NCI-H460 (cell line): ENCODE measurements around the gene FDX1. TPM values are rescaled to one million over a fixed set of nuclear protein-coding genes. Genes with fewer than 3 reads are reported as not detected.
A peak's percentile ranks its signal among the peaks of the same experiment; 100 is the strongest.
"Not testable (repeated sequence)": the region's sequence is repeated elsewhere in the genome, so short reads cannot be mapped to it uniquely, and the experiment has no call there.

ENCODE experiments used
- DNase-seq: peaks from one replicate; pipeline ENCODE4 v3.0.0-alpha.2; 2016; ENCODE audit warnings: low read depth; ENCODE audit errors: extremely low read depth
- polyA plus RNA-seq: library from polyadenylated mRNA; depleted of rRNA; stranded (reverse); fragments of >200 nt; gene quantifications from 2 replicates; pipeline ENCODE4 v1.2.3, GENCODE V29; 2014; cell fraction: nucleus; rRNA removed
- total RNA-seq: library from RNA; depleted of rRNA; stranded (reverse); fragments of >200 nt; shearing (Covaris generic); gene quantifications from 2 replicates; pipeline ENCODE4 v1.2.3, GENCODE V29; 2014; rRNA removed

FDX1 gene
- 9.0 and 9.7 TPM in 2 replicates for total RNA-seq
- 19.3 and 19.8 TPM in 2 replicates for polyA plus RNA-seq

- DNase-seq: peak; percentile 46
These were observed at the start of gene FDX1 for GRCh38 chr11:110429731-110430266. FDX1 (plus strand) TSS chr11:110429948; CDS start chr11:110430121, 173 bp downstream.

DNA sequence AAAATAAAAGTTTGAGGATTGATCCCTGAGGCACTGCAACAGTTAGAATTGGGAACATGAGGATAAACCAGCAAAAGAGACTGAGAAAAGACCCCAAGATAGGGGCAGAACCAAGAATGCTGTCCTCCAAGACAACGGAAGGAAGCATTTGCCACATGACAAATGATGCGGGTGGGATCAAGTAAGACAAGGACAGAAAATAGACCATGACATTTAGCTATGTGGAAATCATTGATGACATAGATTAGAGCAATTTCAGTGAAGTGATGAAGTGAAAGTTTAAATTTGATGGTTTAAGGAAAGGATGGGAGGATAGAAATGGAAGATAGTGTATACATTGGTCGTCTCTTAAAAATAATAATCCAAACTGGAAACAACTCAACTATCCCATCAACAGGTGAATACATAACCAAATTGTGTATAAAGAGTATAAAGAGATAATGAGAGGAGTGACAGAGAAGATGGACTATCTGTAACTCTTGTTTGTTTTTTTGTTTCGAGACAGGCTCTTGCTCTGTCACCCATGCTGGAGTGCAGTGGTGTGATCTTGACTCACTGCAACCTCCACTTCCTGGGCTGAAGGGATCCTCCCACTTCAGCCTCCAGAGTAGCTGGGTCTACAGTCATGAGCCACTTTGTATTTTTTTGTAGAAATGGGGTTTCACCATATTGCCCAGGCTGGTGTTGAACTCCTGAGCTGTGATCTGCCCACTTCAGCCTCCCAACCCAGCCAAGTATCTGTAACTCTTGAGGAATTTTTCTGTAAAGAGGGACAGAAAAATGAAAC is 48.7 kb upstream of the FDX1 start:
- DNase-seq: no peak

GRCh38 chr11:110388231-110388630 is 41.5 kb upstream of the FDX1 start:
- not testable (repeated sequence) for DNase-seq

DNA sequence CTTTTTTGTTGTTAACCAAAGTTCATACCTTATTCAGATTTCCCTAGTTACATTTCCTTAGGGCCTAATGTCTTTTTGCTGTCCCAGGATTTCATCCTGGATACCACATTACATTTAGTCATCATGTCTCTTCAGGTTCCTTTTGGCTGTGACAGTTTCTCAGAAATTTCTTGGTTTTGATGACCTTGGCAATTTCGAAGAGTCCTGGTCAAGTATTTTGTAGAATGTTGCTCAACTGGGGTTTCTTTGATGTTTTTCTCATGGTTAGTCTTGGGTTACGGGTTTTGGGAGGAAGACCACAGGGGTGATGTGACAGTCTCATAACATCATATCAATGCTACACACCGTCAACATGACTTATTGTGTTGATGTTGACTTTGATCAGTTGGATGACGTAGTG is 39.8 kb upstream of the FDX1 start:
- DNase-seq: no peak

- no peak for DNase-seq
These were observed 37.7 kb upstream of the FDX1 start for GRCh38 chr11:110392056-110392455.

DNA sequence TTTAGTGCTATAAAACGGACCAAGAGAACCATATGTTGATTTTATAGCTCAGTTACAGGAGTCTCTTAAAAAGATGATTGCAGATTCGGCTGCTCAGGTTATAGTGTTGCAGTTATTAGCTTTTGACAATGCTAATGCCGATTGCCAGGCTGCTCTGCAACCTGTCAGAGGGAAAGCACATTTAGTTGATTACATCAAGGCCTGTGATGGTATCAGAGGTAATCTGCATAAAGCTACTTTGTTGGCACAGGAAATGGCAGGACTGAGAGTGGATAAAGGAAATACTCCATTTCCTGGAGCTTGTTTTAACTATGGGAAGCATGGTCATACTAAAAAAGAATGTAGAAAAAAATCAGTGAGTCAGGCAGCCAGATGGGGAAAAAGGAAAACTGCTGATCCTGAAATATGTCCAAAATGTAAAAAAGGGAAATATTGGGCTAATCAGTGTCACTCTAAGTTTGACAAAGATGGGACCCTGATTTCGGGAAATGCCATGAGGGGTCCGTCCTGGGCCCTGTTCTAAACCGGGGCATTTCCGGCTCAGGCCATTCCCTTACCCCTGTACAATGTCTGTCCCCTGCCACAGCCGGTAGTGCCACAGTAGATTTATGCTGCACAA is 32.0 kb upstream of the FDX1 start:
- DNase-seq: not testable (repeated sequence)

GRCh38 chr11:110403585-110403984 is 26.2 kb upstream of the FDX1 start:
- DNase-seq: not testable (repeated sequence)

GRCh38 chr11:110405636-110406035 is 24.1 kb upstream of the FDX1 start:
- not testable (repeated sequence) for DNase-seq

- no peak for DNase-seq
These were observed 22.4 kb upstream of the FDX1 start for GRCh38 chr11:110407315-110407714.

- no peak for DNase-seq
These were observed 20.6 kb upstream of the FDX1 start for GRCh38 chr11:110409174-110409573.

- no peak for DNase-seq
These were observed 19.1 kb upstream of the FDX1 start for GRCh38 chr11:110410651-110411050.

- no peak for DNase-seq
These were observed 14.7 kb upstream of the FDX1 start for GRCh38 chr11:110415081-110415480.

DNA sequence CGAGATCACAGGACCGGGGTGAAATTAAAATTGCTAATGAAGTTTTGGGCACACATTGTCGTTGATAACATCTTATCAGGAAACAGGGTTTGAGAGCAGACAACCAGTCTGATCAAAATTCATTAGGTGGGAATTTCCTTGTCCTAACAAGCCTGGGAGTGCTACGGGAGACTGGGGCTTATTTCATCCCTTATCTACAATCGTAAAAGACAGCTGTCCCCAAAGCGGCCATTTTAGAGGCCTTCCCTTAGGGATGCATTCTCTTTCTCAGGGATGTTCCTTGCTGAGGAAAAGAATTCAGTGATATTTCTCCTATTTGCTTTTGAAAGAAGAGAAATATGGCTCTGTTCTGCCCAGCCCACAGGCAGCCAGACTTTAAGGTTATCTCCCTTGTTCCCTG is 8.1 kb upstream of the FDX1 start:
- DNase-seq: not testable (repeated sequence)

- no peak for DNase-seq
These were observed 7.3 kb upstream of the FDX1 start for GRCh38 chr11:110422306-110422905.

GRCh38 chr11:110424775-110425444 is 4.8 kb upstream of the FDX1 start:
- no peak for DNase-seq

GRCh38 chr11:110425751-110426545 is 3.8 kb upstream of the FDX1 start:
- DNase-seq: no peak

DNA sequence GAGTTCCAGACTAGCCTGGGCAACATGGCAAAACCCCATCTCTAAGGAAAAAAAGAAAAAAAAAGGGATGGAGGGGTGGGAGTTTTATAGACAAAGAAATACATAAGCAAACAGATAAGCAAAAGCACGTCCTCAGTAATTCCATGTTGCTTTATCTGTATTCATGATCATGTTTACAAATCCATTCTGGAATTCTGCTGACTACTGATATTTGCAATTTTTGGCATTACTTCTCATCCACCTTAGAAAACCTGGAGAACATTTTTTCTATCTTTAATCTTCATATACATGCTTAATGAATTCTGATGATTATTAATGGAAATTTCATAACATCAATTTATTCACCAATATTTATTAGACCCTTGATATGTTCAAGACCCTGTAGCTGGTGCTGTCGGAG is 1.7 kb upstream of the FDX1 start:
- DNase-seq: no peak

GRCh38 chr11:110428956-110429730 is 605 bp upstream of the FDX1 start:
- DNase-seq: no peak
